Measurements from ENCODE around the gene C1RL. TPM values are rescaled to one million over a fixed set of nuclear protein-coding genes. Genes with fewer than 3 reads are reported as not detected.

Gene C1RL
- total RNA-seq, 4 donors from 2014 or later: 39.2 to 153 (median 59.5) TPM

DNA sequence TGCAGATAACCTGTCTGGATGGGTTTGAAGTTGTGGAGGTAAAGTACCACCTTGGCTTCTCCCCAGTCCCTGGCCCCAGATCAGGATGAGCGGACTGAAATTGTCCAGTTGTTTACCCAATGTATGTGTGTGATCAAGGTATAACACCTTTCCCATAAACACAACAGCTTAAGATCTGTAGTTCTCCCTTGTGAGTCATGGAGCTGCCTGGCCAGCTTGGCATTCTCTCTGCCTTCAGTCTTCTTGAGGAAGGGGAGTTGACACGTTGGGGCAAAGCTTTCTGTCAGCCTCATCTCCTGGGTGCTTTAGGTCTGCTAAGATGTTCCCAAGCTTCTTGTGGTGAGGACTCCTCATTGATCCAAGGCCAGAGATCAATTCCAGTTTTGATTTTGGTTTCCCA is 42.4 kb downstream of the C1RL start:
- WGBS, 2 donors: 72 to 92% methylated on average over 2 of the region's 2 CpGs
- DNase-seq: no peak
- no peaks in the 10 kb centered on the region for H3K9me3 ChIP-seq
- no peak overlapping the region for H3K4me3 ChIP-seq (replicated peaks in 1 of 3)
- no peaks in the 10 kb centered on the region for H3K4me1 ChIP-seq
- TF ChIP-seq POLR2A (IDR thresholded peaks at IDR 0.05): no peak
- TF ChIP-seq, protein P1, sequence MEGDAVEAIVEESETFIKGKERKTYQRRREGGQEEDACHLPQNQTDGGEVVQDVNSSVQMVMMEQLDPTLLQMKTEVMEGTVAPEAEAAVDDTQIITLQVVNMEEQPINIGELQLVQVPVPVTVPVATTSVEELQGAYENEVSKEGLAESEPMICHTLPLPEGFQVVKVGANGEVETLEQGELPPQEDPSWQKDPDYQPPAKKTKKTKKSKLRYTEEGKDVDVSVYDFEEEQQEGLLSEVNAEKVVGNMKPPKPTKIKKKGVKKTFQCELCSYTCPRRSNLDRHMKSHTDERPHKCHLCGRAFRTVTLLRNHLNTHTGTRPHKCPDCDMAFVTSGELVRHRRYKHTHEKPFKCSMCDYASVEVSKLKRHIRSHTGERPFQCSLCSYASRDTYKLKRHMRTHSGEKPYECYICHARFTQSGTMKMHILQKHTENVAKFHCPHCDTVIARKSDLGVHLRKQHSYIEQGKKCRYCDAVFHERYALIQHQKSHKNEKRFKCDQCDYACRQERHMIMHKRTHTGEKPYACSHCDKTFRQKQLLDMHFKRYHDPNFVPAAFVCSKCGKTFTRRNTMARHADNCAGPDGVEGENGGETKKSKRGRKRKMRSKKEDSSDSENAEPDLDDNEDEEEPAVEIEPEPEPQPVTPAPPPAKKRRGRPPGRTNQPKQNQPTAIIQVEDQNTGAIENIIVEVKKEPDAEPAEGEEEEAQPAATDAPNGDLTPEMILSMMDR (IDR thresholded peaks at IDR 0.05): no peak
- H3K27me3 ChIP-seq: no peaks in the 10 kb centered on the region
- no peaks in the 10 kb centered on the region for H3K36me3 ChIP-seq
- intact Hi-C loops (cut with DNase I): no loop called here
- no peak overlapping the region for H3K27ac ChIP-seq

DNA sequence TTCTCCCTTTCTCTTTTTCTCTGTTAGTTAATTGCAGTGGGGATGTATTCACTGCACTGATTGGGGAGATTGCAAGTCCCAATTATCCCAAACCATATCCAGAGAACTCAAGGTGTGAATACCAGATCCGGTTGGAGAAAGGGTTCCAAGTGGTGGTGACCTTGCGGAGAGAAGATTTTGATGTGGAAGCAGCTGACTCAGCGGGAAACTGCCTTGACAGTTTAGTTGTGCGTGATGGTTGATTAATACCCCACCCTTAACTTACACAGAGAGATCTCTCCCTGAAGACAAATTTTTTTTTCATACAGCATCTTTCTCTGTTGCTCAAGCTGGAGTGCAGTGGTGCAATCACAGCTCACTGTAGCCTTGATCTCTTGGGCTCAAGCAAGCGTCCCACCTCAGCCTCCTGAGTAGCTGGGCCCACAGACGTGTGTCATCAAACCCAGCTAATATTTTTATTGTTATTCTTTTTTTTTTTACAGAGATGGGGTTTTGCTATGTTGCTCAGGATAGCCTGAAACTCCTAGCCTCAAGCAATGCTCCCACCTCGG is 43.9 kb downstream of the C1RL start:
- no peak overlapping the region for H3K4me3 ChIP-seq (replicated peaks in 1 of 3)
- peaks cover 0 to 9% of the 10 kb centered on the region in 2 donors for H3K4me1 ChIP-seq
- 91% methylated on average over 7 of the region's 7 CpGs for whole genome bisulfite sequencing, 2 donors
- no peaks in the 10 kb centered on the region for H3K36me3 ChIP-seq
- no peaks in the 10 kb centered on the region for H3K27me3 ChIP-seq
- no peaks in the 10 kb centered on the region for H3K9me3 ChIP-seq
- no peak for TF ChIP-seq POLR2A (IDR thresholded peaks at IDR 0.05)
- TF ChIP-seq, protein P1 (IDR thresholded peaks at IDR 0.05): no peak
- no peak for DNase-seq
- no peak overlapping the region for H3K27ac ChIP-seq
- intact Hi-C loops (cut with DNase I): no loop called here

- H3K4me1 ChIP-seq: peaks cover 0 to 15% of the 10 kb centered on the region in 2 donors
- no peak for DNase-seq
- no peaks in the 10 kb centered on the region for H3K36me3 ChIP-seq
- H3K9me3 ChIP-seq: no peaks in the 10 kb centered on the region
- H3K27ac ChIP-seq: no peak overlapping the region
- no peaks in the 10 kb centered on the region for H3K27me3 ChIP-seq
- no peak overlapping the region for H3K4me3 ChIP-seq (replicated peaks in 1 of 3)
- WGBS, 2 donors: 73 to 84% methylated on average over 3 of the region's 3 CpGs
- intact Hi-C loops (cut with DNase I): loop anchor here (5.0 kb wide), 1 partner anchor 38 kb away; no protein-coding TSS in a partner anchor
- TF ChIP-seq, protein P1 (IDR thresholded peaks at IDR 0.05): no peak
- no peak for TF ChIP-seq POLR2A (IDR thresholded peaks at IDR 0.05)
Measured at GRCh38 chr12:7064516-7064915, 44.5 kb downstream of the C1RL start.

- no peak for DNase-seq
- WGBS, 2 donors: 90 to 93% methylated on average over 7 of the region's 7 CpGs
- intact Hi-C loops (cut with DNase I): loop anchor here (5.0 kb wide), 1 partner anchor 41 kb away; no protein-coding TSS in a partner anchor
- Histone ChIP-seq H3K27me3 (no peaks in the 10 kb centered on the region), H3K36me3 (no peaks in the 10 kb centered on the region), H3K9me3 (no peaks in the 10 kb centered on the region), H3K4me1 (peaks cover 0 to 15% of the 10 kb centered on the region in 2 donors), H3K27ac (peak overlapping the region in 2 of 3 donors; percentile 67 to 72), H3K4me3 (replicated peaks in 1 of 3) (peak overlapping the region in 1 of 3 donors; percentile 12)
- TF ChIP-seq, protein P1 (IDR thresholded peaks at IDR 0.05): no peak
- TF ChIP-seq POLR2A (IDR thresholded peaks at IDR 0.05): no peak
Measured at GRCh38 chr12:7061596-7061995, 47.4 kb downstream of the C1RL start.

DNA sequence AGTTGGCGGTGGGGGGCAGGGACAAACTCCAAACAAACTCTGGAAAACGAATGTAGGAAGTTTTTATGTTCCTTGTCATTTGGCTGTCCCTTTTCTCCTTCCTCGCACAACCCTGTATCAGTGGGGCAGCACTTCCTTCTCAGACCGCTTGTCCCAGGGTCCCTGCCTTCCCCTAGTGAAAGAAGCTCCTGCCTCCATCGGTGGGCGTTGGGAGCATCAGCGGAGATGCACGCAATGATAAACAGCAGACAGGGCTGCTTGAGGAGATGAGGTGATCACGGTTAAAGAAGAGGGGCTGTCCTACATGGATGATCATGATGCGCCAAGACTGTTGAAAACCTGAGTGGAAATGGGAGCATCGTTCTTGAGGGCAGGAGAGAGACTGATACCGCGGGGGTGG is 47.9 kb downstream of the C1RL start:
- Histone ChIP-seq H3K27ac (peak overlapping the region; percentile 63 to 72 (median 67)), H3K27me3 (no peaks in the 10 kb centered on the region), H3K4me1 (peaks cover 0 to 15% of the 10 kb centered on the region in 2 donors), H3K36me3 (no peaks in the 10 kb centered on the region), H3K9me3 (no peaks in the 10 kb centered on the region), H3K4me3 (replicated peaks in 1 of 3) (peak overlapping the region in 1 of 3 donors; percentile 12)
- intact Hi-C loops (cut with DNase I): loop anchor here (5.0 kb wide), 1 partner anchor 41 kb away; no protein-coding TSS in a partner anchor
- WGBS, 2 donors: 69 to 78% methylated on average over 13 of the region's 13 CpGs
- TF ChIP-seq POLR2A (IDR thresholded peaks at IDR 0.05): no peak
- TF ChIP-seq, protein P1 (IDR thresholded peaks at IDR 0.05): no peak
- DNase-seq: no peak

All from thyroid gland (tissue), 4 donors.